Measurements from ENCODE around the gene CFAP161.
"Not testable (repeated sequence)": the region's sequence is repeated elsewhere in the genome, so short reads cannot be mapped to it uniquely, and the experiment has no call there.

CFAP161 gene

GRCh38 chr15:81107889-81108288 is 26.2 kb upstream of the CFAP161 start:
- no peak for DNase-seq (ENCODE audit: low read depth in 2 of 2)

- DNase-seq (ENCODE audit: low read depth in 2 of 2) = no peak
Measured at GRCh38 chr15:81108427-81108826, 25.6 kb upstream of the CFAP161 start.

- no peak for DNase-seq (ENCODE audit: low read depth in 2 of 2)
Measured at GRCh38 chr15:81111018-81111417, 23.1 kb upstream of the CFAP161 start.

GRCh38 chr15:81111510-81112470 is 22.3 kb upstream of the CFAP161 start:
- DNase-seq (ENCODE audit: low read depth in 2 of 2) = no peak

- DNase-seq (ENCODE audit: low read depth in 2 of 2) = no peak
Measured at GRCh38 chr15:81113204-81113657, 20.8 kb upstream of the CFAP161 start.

- DNase-seq (ENCODE audit: low read depth in 2 of 2) = peak in 1 of 2 experiments; percentile 45
Measured at GRCh38 chr15:81113861-81114291, 20.2 kb upstream of the CFAP161 start.

- DNase-seq (ENCODE audit: low read depth in 2 of 2) = no peak
Measured at GRCh38 chr15:81115054-81115939, 18.8 kb upstream of the CFAP161 start.

- DNase-seq (ENCODE audit: low read depth in 2 of 2) = no peak
Measured at GRCh38 chr15:81117136-81117535, 16.9 kb upstream of the CFAP161 start.

- DNase-seq (ENCODE audit: low read depth in 2 of 2) = no peak
Measured at GRCh38 chr15:81117581-81117980, 16.5 kb upstream of the CFAP161 start.

- no peak for DNase-seq (ENCODE audit: low read depth in 2 of 2)
Measured at GRCh38 chr15:81118361-81118760, 15.7 kb upstream of the CFAP161 start.

- no peak for DNase-seq (ENCODE audit: low read depth in 2 of 2)
Measured at GRCh38 chr15:81120069-81120468, 14.0 kb upstream of the CFAP161 start.

- no peak for DNase-seq (ENCODE audit: low read depth in 2 of 2)
Measured at GRCh38 chr15:81126892-81127291, 7.2 kb upstream of the CFAP161 start.

- DNase-seq (ENCODE audit: low read depth in 2 of 2) = not testable (repeated sequence)
Measured at GRCh38 chr15:81141478-81141877, 7.4 kb downstream of the CFAP161 start.

- DNase-seq (ENCODE audit: low read depth in 2 of 2) = no peak
Measured at GRCh38 chr15:81146006-81146405, 11.9 kb downstream of the CFAP161 start.

GRCh38 chr15:81146466-81146865 is 12.4 kb downstream of the CFAP161 start:
- DNase-seq (ENCODE audit: low read depth in 2 of 2) = no peak

GRCh38 chr15:81151389-81151788 is 17.3 kb downstream of the CFAP161 start:
- no peak for DNase-seq (ENCODE audit: low read depth in 2 of 2)

GRCh38 chr15:81152339-81152738 is 18.3 kb downstream of the CFAP161 start:
- DNase-seq (ENCODE audit: low read depth in 2 of 2) = no peak

GRCh38 chr15:81152799-81153198 is 18.7 kb downstream of the CFAP161 start:
- no peak for DNase-seq (ENCODE audit: low read depth in 2 of 2)

GRCh38 chr15:81155375-81156218 is 21.5 kb downstream of the CFAP161 start:
- peak in 1 of 2 experiments; percentile 42 for DNase-seq (ENCODE audit: low read depth in 2 of 2)

- no peak for DNase-seq (ENCODE audit: low read depth in 2 of 2)
Measured at GRCh38 chr15:81156324-81156723, 22.3 kb downstream of the CFAP161 start.

GRCh38 chr15:81157195-81157938 is 23.3 kb downstream of the CFAP161 start:
- DNase-seq (ENCODE audit: low read depth in 2 of 2) = no peak
